AG09319 (cell line): Measurements from ENCODE around the gene KLHL7.

Experiments
- DNase-seq: peaks from one replicate; pipeline ENCODE4 v3.0.0-alpha.2; 2010; ENCODE audit warnings: low read depth; ENCODE audit errors: extremely low read depth
- CTCF ChIP-seq: IDR thresholded peaks from 2 replicates; pipeline ENCODE4 v1.5.1; 2011; ENCODE audit warnings: low read depth, mild to moderate bottlenecking, inconsistent platforms, low read length, moderate library complexity

Gene KLHL7

DNA sequence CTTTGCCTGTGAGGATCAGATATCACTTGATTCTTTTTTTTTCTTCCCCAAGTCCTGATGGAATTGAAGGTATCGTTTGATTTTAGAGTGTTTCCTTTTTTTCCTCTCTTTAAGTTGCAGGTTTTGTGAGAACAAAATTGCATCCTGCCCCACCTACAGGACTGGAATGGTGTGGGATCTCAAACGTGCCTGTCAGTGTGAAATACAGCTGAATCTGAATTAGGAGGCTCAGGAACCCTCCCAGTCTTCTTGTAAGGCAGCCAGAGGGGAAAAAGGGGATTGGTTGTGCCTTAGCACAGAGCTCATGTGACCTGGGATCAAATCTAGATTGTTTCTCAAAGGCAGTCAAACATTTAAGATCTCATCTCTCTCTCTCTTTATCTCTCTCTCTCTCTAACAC is 32.7 kb upstream of the KLHL7 start:
- no peak for DNase-seq
- no peak; the same call in 1 of the 2 replicates for TF ChIP-seq CTCF

- DNase-seq = no peak
- no peak for TF ChIP-seq CTCF
Observed at GRCh38 chr7:23074443-23075261, 30.9 kb upstream of the KLHL7 start.

GRCh38 chr7:23075571-23075970 is 30.0 kb upstream of the KLHL7 start:
- no peak for DNase-seq
- TF ChIP-seq CTCF = no peak

DNA sequence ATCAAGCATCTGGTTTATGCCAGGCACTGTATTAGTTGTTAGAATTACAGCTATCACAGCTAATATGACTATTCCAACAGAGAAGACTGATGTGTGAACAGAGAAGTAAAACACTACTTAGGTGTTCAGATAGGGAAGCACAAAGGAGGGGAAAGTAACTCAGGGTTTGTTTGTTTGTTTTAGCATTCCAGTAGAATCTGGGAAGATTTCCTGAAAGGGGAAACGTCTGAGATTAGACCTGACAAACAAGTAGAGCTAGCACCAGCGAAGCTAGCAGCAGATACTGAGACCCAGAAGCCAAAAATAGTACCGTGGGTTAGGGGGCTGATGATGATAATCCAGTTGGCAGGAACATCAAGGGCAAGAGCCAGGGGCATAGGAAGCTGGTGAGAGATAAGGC is 28.8 kb upstream of the KLHL7 start:
- DNase-seq = no peak
- no peak for TF ChIP-seq CTCF

- DNase-seq = no peak
- TF ChIP-seq CTCF = no peak
Observed at GRCh38 chr7:23093111-23093510, 12.5 kb upstream of the KLHL7 start.

GRCh38 chr7:23093546-23093945 is 12.0 kb upstream of the KLHL7 start:
- no peak for DNase-seq
- TF ChIP-seq CTCF = no peak

DNA sequence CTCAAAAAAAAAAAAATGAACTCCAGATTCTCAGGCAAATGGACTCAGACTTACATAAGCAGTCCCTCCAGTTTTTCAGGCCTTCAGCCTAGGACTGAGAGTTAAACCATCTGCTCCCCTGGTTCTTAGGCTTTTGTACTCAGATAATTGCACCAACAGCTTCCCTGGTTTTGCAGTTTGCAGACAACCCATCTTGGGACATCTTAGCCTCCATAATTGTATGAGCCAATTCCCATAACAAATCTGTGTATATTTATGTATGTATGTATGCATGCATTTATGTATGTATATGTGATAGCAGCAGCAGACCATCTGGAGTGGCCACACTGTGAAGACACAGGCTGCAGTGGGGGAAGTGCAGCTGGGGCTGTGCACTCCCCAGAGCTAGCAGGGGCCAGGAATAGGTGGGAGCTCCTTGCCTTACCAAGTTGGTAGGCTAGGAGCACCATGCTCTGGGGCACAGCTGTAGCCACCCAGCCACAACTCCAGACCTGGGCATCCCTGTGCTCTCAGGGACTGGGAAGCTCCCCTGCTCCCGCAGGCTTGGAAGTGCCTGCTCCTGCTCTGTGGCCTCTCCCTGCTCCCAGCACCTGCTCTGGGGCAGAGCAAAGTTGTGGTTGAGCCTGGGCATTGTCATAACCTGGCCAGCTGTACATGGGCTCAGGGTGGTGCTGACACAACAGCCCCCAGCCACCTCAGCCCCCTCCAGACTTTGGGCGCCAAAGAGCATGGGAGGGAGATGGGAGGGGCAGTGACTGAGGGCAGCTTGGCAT is 8.9 kb upstream of the KLHL7 start:
- no peak for TF ChIP-seq CTCF
- DNase-seq = no peak
